GM19324 (cell line): Measurements from ENCODE around the gene CDRT15.
"Not testable (repeated sequence)": the region's sequence is repeated elsewhere in the genome, so short reads cannot be mapped to it uniquely, and the experiment has no call there.

Experiments used
- ATAC-seq: cut with Tn5 transposase; IDR thresholded peaks from one replicate; pipeline ENCODE4 v1.9.1; 2021; ENCODE audit warnings: mild to moderate bottlenecking, moderate library complexity; ENCODE audit not compliant: unreplicated experiment, low FRiP score

CDRT15 gene

DNA sequence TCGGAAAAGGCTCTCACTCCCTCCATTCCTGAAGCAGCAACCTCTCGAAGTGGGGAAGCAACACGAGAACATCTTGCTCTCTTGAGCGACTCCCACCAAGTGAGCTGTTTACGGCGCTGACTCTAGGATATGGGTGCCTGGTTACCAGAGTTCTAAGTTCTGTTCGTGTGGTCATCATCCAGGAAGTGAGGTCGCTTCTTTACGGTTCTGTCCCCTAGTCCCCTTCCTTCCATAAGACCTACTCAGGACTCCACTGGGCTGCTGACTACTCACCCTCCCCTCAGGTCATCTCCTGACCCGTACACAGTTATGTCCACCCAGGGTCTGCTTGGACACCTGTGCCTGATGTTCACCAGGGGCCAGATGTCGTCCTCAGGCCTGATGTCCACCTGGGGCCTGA is at the start of gene CDRT15:
Gene CDRT15, minus strand, starts transcription at position 101 of the 400 bp plus-strand sequence. Its CDS starts 29 bp downstream, at position 72.
- not testable (repeated sequence) for ATAC-seq

GRCh38 chr17:14282726-14283125 is 46.1 kb upstream of the CDRT15 start:
- ATAC-seq: no peak

- no peak for ATAC-seq
Observed at GRCh38 chr17:14281530-14281929, 44.9 kb upstream of the CDRT15 start.

- no peak for ATAC-seq
Observed at GRCh38 chr17:14276535-14277250, 40.0 kb upstream of the CDRT15 start.

DNA sequence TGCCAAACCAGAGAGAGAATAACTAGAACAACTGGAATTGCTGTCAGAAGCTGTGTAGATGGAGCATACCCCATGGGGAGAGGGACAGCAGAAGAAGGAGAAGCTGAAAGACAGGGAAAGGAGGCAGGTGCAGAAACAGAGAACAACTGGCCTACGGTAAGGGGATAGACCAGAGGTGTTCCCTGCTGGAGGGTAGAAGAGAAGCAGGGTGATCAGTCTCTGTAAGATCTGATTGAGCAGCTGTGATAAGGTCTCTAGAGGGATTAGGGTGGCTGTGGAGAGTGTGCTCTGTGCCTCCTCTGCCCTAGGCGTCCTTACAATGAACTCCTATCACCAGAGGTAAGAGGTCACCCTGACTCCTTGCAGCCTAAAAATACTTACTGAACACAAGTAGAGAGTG is 33.8 kb upstream of the CDRT15 start:
- no peak for ATAC-seq

DNA sequence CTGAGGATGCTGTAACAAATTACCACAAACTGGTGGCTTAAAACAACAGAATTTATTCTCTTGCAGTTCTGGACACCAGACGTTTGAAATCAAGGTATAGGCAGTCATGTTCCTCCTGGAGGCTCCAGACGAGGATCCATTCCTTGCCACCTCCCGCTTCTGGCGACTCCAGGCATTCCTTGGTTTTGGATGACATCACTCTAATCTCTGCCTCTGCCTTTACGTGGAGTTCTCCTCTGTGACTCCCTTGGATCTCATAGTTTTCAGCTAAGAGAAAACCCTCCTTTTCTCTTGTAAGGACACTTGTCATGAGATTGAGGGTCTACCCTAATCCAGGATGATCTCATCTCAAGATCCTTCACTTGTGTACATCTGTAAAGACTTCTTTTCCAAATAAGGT is 32.8 kb upstream of the CDRT15 start:
- no peak for ATAC-seq

- ATAC-seq: no peak
Observed at GRCh38 chr17:14268264-14268663, 31.6 kb upstream of the CDRT15 start.

- ATAC-seq: no peak
Observed at GRCh38 chr17:14261406-14261805, 24.7 kb upstream of the CDRT15 start.

GRCh38 chr17:14245629-14246028 is 9.0 kb upstream of the CDRT15 start:
- ATAC-seq: no peak

GRCh38 chr17:14245002-14245401 is 8.3 kb upstream of the CDRT15 start:
- ATAC-seq: no peak

GRCh38 chr17:14239271-14239670 is 2.6 kb upstream of the CDRT15 start:
- not testable (repeated sequence) for ATAC-seq

DNA sequence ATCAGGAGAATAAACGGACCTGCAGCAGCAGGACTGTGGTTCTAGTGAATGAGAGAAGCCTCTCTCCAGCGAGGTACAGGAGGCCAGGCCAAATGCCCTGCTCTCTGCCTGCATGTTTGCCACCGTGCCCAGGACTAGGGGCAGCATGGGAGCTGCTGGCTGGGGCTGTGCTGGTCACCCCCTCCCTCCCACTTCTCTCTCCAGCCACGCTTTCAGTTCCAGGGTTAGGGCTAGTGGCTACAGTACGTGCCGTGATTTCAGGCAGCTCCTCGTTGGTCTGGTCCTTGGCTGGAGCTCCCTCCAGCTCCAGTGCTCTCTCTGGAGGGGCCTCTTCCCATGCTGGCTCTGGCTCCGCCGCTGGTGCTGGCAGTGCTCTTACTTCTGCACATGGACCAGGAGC is 630 bp downstream of the CDRT15 start:
- ATAC-seq: not testable (repeated sequence)

DNA sequence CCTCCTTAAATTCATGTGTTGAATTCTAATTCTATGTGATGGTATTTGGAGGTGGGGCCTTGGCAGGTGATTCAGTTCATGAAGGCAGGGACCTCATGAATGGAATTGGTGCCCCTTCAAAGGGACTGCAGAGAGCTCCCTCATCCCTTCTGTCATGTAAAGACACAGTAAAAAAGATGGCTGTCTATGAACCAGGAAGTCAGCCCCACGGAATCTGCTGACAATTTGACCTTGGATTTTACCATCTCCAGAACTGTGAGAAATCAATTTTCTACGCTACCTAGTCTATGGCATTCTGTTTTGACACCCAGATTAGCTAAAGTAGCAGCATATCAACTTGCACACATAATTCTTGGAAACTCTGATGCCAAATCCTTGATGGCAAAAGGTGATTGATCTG is 1.6 kb downstream of the CDRT15 start:
- not testable (repeated sequence) for ATAC-seq

DNA sequence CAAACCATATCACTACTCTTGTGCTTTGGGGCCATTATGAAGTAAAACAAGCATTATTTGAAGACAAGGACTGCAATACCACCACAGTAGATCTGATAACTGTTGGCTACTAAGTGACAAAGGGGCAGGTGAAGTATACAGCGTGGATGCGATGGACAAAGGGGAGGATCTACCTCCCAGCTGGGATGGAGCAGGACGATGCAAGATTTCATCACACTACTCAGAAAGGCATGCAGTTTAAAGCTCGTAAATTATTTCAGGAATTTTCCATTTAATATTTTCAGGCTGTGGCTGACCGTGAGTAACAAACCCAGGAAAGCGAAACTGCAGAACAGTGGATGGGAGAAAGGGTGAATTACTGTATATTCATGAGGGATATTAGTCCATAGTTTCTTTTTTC is 5.5 kb downstream of the CDRT15 start:
- ATAC-seq: not testable (repeated sequence)

- no peak for ATAC-seq
Observed at GRCh38 chr17:14228903-14229302, 7.8 kb downstream of the CDRT15 start.

DNA sequence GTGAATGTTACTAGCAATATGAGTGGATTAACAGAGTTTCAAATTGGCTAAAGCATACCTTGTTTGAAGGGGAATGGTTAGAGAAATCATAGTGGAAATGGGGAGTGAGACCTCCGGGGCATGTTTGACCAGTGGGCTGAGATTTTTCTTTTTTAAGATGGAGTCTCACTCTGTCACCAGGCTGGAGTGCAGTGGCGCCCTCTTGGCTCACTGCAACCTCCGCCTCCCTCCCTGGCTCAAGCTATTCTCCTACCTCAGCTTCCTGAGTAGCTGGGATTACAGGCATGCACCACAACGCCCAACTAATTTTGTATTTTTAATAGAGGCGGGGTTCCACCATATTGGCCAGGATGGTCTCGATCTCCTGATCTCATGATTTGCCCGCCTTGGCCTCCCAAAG is 9.6 kb downstream of the CDRT15 start:
- no peak for ATAC-seq

DNA sequence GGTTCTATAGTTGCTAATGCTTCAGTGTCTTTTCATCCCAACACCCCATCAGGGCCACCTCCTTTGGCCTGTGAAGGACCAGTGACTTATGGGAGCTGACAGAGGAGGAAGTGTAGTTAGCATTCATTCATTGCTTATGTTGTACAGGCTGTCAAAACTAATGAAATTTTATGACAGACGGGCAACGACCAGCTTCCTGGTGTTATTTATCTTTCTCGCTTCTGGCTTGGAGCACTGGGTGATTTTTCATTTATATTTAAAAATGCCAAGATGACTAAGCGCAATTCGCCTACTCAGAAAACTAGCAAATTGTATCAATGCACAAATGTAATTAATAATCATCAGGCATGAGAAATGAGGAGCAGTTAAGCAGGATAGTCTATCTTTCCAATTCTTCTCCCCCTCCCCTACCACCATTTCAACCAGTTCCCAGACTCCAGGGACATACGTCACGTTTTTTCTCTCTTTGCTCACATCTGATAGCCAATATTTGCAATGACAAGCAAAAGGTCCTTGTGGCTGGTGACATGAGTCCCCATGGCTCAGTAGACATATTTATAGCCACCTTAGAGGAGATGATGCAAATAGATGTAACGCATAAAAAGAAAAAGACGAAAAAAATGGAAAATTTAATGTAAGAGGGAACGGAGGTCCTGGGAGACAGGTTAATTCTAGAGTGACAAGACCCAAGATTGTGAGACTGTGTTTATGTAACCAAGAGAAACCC is 11.2 kb downstream of the CDRT15 start:
- ATAC-seq: no peak

- no peak for ATAC-seq
Observed at GRCh38 chr17:14222611-14223010, 14.1 kb downstream of the CDRT15 start.

- ATAC-seq: no peak
Observed at GRCh38 chr17:14214271-14214670, 22.4 kb downstream of the CDRT15 start.

GRCh38 chr17:14212401-14212800 is 24.3 kb downstream of the CDRT15 start:
- ATAC-seq: no peak

- no peak for ATAC-seq
Observed at GRCh38 chr17:14211801-14212200, 24.9 kb downstream of the CDRT15 start.

DNA sequence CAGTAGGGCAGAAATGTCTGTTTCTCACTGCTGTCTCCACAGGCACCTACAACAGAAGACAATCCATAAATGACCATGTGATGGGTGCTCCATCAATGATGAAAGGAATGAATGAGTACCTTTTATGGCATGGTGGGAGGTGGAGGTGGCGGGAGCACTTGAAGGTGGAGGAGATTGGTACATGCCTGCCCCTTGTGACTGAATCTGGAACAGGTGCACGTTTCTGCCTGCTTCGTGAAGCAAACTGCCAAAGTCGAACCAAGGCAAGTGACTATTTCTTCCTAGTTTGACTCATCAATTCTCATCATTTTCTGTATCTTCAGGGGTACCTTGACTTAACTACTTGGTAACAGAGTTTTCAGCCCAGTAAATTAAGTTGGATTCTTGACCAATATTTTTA is 25.4 kb downstream of the CDRT15 start:
- ATAC-seq: no peak
